Activated CD4-positive, alpha-beta T cell treated with anti-CD3 and anti-CD28 coated beads, Interleukin-2, amount 50 U/mL, for 1 hour (primary cell): ENCODE data around the gene MYBBP1A.

ENCODE experiments used
- DNase-seq: peaks from one replicate; pipeline ENCODE4 v3.0.0-alpha.2; 2020

MYBBP1A gene

DNA sequence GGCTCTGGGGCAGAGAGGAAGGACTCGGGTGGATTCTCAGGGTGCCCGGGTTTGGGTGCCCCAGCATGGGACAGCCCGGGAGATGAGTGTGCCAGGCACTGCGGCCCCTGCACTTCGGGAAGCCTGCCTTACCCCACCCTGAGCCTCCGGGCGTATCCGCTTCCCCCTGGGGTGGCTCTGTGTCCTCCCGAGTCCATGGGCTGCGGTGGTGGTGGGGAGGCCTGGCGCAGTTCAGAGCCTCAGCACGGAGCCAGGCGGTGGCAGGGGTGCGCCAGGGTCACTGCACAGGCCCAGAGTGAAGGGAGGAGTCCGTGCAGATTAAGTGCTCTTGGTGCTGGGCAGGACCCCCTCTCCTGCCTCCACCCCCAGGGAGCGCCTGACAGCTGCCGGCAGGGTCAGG, 20.7 kb downstream of the MYBBP1A start:
- DNase-seq: no peak

DNA sequence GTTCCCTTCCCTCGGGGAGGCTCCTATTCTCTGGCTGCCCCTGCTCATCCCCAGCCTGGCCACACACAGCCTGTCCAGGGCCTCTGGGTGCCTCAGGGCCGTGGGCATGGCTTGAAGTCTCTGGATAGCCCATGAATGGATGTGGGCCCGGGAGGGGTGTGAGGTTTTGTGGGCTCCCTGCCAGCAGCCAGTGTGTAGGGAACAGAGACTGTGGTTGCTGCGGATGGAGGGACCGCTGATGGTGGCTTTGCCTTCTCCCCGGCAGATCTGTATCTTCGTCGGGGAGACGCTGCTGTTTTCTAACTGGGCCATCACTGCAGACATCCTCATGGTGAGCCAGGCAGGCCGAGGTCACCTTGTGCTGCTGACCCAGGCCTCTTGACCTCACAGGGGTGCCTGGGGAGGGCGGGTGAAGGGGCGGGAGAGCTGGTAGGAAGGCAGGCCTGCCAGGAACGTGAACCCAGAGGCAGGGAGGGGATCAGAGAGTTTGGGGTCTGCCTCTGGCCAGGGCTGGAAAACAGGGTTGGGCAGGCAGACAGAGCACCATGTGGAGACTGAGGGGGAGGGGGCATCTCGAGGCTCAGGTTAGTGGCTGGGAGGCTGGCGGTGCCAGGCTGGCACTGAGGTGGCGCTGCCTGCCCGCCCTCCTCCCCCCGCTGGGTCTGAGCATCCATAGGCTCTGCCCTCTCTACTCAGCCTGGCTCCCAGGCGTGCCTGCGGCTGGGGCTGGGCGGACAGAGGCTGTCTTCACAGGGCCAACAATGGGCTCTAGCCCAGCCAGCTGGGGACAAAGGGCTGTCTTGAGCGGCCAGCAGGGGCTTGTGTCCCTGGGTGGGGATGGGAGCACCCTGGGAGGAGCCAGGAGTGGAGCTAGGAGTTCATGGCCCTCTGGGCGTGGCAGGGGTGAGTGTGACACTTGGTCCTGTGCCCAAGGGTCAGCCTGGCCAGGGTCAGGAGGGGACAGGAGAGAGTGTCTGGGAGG, 21.4 kb downstream of the MYBBP1A start:
- DNase-seq: no peak

DNA sequence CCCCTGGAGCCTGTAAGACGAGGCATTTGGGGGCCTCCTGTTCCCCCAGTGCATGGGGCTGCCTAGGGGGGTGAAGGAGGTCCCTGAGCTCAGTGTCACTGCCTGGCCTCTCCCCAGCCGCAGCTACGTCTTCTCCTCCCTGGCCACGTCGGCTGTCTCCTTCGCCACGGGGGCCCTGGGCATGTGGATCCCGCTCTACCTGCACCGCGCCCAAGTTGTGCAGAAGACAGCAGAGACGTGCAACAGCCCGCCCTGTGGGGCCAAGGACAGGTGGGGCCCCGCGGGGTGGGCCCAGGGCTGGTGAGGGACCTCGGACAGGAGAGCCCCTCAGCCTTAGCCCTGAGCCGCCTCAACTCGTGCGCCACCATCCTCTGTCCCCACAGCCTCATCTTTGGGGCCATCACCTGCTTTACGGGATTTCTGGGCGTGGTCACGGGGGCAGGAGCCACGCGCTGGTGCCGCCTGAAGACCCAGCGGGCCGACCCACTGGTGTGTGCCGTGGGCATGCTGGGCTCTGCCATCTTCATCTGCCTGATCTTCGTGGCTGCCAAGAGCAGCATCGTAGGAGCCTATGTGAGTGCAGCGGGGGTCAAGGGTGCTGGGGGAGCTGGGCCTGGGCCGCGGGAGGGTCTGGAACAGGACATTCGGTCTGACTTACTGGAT, 22.2 kb downstream of the MYBBP1A start:
- no peak for DNase-seq

DNA sequence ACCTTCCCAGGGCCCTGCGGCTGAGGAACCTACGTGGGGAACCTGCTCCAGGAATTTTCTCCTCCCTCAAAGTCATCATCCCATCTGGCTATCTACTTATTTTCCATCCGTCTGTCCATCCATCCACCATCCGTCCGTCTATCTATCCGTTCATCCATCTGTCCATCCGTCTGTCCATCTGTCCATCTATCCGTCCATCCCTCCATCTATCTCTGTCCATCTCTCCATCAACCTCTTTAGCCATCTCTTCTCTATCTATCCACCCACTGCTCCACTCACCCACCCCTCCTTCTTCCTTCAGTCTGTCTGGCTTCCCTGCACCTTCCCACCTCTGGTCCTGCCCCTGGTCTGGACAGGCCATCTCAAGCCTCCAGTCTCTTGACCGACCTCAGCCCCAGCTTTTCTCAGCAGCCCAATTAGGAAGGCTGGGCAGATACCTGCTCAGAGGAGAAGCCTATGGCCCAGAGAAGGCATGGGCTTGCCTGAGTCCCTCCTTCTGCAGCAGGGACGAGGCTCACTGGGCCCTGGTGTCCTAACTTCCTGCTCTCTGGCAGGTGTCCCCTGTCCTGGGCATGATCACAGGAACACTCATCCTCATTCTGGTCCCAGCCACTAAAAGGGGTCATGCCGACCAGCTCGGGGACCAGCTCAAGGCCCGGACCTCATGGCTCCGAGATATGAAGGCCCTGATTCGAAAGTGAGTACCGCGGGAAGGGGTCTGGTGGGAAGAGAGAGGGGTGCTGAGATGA, 23.0 kb downstream of the MYBBP1A start:
- no peak for DNase-seq

DNA sequence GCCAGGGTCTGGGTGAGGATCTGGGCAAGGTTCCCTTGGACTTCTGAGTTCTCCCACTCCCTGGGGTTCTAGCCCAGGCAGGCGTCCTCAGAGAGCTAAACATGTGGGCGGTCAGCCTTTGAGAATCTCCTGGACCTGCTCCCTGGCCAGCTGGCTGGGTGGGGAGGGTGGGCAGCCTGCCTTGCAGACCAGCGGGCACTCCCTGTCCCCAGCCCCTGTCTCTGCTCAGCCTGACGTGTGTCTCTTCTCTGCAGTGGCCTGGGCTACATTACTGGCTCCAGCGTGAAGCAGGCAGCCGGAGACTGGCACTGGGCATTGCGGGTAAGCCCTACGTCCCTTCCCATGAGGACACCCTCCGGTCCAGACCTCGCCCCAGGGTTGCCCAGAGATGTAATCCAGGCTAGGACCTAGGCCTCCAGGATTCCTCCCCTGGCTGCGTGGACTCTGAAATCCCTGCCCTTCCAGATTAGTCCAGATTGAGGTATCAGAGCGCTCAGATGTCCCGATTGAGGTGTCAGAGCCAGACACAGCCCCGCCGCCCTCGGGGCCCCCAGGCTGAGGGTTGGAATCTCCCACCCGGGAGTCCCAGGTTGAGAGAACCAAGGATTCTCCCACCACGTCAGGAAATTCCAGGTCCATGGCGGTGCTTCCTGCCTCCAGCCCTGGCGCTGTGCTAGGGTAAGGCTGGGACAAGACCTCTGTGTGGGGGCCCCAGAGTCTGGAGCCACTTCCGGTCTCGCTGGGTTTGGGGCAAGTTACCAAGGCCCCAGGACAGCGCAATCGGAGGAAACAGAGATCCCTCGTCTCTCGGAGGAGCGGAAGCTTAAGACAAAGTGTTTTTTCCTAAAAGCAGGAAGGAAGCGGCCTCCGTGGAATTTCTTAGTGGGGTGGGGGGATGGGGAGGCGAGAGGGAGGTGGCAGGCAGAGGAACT, 24.1 kb downstream of the MYBBP1A start:
- DNase-seq: no peak

DNA sequence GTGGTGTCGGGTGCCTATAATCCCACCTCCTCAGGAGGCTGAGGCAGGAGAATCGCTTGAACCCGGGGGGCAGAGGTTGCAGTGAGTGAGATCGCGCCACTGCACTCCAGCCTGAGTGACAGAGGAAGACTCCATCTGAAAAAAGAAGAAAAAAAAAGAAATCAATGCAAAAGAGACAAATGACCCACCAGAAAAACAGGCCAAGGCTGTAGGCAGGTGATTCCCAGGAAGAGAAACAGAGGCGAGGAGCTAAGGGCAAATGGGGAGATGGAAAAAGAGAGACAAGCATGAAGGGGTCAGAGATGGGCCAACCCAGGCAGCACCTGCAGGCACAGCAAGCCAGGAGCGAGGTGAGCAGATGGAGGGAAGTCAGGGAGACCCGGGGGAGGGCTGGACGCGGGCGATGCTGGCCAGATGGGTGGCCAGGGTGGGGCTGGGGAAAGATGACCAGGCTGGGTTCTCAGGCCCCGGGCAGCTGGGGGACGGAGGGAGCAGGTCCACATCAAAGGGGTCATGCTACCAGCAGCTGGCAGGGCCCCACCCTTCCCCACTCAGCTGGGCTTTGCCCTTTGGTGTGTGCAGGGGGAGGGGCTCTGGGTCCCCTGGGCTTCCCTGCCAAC, 25.5 kb downstream of the MYBBP1A start:
- DNase-seq: no peak

DNA sequence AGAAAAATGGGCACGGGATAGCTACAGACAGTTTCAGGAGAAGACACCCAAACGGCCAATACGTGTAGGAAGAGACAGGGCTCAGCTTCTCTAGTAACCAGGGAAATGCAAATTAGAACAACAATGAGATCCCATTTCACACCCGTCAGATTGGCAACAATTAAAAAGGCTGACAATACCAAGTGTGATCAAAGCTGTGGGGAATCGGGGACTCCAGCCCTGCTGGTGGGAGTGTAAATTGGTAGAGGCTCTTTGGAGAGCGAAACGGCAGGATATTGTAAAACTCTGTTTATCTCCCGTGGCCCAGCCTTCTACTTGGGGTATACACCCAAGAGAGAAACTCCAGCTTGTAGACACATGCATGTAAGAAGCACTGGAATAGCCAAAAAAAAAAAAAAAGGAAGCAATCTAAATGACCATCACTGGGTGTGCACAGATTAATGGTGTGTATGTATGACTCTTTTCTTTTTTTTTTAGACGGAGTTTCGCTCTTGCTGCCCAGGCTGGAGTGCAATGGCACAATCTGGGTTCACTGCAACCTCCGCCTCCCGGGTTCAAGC, 27.5 kb downstream of the MYBBP1A start:
- no peak for DNase-seq

DNA sequence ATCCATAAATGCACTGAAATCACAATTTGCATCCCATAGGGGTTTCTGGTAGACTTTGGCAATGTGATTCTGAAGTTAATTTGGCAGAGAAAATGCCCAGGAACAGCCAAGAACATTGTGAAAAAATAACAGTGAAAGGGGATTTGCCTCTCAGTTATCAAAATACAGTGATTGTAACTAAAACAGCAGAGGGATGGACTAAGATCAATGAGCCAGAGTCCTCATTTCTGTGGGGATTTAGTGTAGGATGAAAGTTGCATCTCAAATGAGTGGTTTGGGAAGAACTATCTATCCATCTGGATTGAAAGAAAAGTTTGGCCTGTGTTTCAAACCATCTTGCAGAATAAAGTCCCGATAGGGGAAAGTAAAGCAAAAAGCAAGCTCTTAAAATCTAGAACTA, 28.1 kb downstream of the MYBBP1A start:
- DNase-seq: no peak

DNA sequence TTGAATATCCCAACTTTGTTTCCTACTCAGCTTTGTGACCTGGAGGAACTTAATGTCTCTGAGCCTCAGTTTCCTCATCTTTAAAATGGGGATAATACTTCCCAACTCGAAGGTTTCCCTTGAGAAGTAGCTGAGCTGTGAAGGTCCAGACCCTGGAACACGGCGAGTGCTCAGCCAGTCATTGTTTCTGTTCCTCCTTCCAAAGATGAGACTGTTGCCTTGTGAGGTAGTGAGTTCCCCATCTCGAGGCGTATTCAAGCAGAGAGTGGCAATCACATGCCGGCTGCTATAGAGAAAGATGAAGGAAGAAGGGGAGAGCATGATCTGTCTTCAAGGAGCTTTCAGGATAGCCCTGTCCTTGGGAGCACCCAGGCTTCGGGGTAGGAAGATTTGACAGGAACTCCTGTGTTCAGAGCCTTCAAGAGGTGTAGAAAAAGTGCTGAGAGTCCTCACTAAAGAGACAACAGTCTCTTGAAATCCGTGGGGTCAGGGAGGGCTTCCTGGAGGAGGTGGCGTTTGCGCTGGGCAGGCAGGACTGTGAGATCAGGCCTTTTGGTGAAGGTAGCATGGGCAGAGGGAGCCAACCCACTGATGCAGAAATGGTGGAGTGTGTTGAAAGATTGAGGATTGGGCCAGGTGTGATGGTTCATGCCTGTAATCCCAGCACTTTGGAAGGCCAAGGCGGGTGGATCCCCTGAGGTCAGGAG, 29.3 kb downstream of the MYBBP1A start:
- no peak for DNase-seq

DNA sequence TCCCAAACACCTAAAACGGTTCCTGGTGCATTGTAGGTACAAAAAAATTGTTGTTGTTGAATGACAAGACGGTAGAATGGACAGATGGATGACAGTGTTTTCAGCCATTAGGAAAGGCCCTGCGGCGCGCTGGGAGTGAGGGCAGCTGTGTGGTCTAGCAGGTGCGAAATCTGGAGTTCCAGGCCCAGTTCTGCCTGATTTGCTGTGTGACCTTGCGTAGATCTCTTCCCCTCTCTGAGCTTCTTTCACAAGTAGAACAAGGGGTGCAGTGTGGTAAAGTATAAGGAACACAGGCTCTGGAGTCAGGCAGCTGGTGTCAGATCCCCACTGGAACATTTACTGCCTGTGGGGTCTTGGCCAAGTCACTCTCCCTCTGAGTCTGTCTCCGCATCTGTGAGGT, 31.2 kb downstream of the MYBBP1A start:
- no peak for DNase-seq

DNA sequence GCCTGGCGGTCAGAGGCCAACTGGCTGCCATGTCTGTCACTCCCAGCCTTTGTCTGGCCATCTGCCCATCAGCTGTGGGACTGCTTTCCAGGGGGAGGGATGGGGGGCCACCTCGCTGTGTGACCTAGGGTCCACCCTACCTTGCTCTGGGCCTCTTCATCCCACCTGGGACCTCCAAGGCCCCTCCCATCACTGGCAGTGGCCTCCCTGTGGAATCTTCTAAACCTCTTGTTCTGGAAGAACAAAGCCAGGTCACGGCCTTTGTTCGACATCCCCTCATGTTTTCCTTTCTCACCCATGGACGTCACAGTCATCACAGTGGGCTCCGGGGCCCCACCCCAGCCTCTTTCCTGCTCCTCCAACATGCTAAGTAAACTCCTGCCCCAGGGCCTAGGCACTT, 32.5 kb downstream of the MYBBP1A start:
- no peak for DNase-seq

DNA sequence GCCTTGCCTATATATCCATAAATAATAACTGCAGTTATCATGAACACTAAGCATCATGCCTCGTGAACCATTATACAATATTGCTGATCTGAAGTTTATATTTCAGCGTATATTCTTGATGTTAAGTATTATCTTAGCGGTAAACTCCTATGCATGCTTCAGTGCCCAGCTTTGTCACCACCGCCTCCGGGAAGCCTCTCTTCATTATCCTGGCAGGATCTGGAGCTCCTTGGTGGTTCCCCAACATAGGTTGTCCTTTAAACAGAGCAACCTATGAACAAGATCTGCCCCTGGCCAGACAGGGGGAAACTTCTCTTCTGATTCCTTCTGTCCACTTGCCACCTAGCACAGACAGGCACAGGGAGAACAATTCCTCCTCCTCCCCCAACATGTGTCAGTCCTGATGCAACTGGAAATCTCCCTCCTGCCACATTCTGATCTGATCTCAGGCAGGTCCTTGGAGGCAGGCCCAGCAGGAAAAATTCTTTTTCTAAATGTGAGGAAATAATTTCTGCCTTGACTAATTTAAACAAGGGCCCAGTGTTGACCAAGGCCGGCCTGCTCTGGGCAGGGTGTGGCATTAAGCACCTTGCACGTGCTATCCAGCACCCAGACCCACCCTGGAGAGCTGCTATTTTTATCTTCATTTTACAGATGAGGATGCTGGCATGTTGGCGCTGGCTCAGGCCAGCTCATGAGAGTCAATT, 34.1 kb downstream of the MYBBP1A start:
- no peak for DNase-seq

DNA sequence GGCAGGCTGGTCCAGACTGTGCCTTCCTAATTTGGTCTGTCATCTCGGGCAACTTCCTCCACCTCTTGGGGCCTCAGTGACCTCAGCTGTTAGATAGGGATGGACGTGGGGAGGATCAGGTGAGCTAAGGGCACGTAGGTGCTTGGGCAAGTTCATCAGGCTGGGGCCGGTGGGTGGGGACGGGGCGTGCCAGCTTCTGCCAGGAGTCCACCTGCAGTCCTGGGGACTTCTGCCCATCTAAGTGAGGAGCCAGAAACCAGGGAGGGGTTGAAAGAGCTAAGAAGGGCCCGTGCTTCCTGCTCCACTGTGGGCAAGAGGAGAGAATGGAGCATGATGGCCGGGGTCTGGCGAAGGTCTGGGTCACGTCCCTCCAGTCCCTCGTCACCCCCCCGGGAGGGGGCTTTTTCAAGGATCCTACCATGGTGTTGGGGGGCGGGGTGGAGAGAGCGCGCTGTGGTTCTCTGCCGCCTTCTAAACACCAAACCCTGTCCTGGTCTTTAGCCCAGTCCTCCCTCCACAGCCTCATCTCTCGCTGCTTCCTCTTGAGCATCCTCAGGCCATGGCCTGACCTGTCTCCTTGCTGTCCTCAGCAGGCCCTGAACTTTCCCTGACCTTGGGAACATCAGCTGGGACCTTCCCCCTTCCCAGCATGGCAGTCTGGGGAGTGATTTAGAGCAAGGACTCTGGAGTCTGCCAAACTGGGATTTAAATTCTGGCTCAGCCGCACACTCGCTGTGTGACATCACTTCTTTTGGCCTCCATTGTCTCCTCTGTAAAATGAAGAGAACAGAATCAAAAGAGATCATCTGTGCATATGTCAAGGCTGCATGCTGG, 34.9 kb downstream of the MYBBP1A start:
- no peak for DNase-seq

DNA sequence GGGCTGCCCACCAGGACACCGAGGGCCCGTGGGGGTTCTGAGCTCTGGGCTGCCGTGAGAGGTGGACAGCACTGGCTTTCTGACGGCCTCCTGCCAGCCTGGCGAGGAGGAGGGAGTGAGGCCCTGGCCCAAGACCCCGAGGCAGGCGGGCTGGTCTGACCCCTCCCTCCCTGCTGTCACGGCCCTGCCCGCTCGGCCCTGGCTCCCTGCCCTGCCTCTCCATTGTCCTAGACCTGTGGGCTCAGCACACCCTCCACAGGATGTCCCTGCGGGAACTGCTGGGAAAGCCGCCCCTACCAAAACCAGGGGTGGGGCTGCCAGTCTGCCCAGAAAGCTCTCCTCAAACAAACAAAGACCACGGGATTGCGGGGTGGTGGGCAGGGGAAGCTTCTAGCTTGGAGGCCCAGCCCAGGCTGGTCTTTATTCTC, 35.8 kb downstream of the MYBBP1A start:
- DNase-seq: no peak

DNA sequence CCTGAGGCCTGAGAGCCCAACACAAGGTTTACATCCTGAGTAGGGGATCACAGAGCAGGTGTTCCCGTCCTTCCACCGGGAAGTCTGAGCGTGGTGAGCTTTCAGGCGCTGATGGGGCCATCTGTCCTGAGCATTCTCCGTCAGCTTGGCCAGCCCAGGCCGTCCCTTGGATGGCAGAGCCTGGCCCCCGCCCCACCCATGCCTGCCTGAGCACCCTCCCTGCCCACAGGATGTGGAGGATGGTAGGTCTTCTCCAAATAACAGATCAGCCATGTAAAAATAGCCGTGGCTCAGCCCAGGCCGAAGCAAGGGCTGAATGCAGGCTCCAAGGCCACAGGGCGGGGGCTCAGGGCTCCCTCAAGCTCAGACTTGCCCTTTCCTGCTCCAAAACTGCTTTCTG, 36.3 kb downstream of the MYBBP1A start:
- DNase-seq: no peak

DNA sequence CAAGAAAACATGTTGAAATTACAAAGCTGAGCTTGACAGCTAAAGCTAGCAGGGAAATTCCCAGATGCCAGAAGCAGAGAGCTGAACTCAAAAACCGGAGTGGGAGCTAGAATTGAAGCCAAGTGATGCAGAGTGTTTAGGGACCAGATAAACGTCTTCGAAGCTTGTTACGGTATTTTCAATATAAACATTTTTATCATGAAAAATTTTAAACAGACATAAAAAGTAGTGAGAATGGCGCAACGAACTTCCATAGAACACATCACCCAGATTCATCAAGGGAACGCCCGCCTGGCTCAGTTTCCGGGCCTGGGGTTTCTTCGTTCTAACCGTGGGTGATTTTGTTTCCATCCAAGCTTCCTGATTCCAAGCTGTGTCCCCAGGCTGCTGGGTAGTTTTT, 38.4 kb downstream of the MYBBP1A start:
- DNase-seq: no peak

DNA sequence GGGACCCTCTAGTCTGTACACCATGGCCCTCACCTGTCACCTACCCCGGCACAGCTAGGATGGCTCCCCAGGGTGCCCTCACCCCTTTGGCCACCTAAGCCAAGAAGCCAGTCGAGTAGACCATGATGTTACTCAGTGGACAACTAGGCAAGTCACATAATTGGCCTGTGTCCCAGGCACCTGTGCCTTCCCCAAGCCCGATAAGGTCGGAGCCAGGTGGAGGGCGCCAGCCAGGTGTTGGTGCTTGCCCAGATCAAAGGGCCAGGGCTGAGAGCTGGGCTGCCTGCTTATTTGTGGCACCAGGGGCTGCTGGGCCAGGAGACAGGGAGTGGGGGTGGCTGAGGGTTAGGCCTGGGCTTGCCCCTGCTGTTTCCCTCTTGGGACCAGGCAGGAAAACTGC, 39.7 kb downstream of the MYBBP1A start:
- DNase-seq: no peak

DNA sequence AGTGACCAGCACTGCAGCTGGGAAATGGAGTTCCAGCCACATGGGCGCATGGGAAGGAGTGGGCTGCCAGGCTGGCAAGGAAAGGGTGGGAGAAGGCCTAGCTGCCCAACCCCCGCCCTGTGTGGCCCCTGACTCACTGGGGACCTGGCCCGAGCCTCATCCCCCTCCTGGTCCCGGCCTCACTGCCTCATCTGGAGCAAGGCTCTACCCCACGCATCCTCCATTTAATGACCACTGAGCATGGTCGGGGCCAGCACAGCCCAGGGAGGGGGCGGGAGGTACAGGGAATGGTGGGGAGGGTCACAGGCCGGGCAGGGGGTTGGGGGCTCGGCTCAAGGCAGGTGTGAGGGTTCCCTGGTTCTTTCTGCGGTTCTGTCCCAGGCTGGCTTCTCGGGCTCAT, 40.4 kb downstream of the MYBBP1A start:
- DNase-seq: no peak

DNA sequence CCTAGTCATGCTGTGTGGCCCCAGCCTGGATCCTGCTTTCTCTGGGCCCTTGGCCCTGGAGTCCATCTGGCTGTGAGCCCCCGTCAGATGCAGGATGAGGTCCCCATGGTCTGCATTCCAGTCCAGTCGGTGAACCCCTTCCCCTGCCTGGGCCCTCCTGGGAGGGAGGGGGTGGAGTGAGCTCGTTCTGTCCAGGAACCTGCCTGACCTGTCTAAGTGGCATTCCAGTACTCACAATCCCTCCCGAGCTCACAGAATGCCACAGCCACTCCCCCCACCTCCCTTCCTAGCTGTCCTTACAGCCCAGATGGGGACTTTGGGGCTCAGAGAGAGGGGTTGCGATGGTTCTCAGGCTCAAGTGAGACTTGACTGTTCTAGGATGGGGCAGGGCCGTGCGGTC, 41.0 kb downstream of the MYBBP1A start:
- no peak for DNase-seq
